Globus pallidus (tissue), 1 donor: Measurements from ENCODE around the gene TSHZ2.

Experiments
- DNase-seq: peaks from one replicate; pipeline ENCODE4 v3.0.0-alpha.2; 2015; ENCODE audit warnings: low spot score

Gene TSHZ2

DNA sequence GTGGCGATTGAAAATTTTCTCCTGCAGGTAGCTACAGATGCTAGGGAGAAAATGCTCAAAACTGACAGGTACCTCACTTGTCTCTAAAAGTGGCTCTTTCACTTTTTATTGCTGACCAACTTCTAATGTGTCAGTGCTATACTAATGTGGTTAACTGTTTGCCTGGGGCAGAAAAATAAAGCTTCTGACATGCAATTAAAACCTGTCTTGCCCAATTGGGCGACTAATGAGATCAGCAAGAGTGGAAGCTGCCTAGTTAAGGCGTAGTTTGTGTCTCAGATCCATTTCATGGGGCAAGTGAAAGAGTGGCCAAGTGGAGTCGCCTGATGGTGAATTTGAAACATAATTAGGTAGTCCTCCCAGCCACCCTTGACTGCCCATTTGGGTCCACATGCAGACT is 193.3 kb downstream of the TSHZ2 start:
- no peak for DNase-seq

DNA sequence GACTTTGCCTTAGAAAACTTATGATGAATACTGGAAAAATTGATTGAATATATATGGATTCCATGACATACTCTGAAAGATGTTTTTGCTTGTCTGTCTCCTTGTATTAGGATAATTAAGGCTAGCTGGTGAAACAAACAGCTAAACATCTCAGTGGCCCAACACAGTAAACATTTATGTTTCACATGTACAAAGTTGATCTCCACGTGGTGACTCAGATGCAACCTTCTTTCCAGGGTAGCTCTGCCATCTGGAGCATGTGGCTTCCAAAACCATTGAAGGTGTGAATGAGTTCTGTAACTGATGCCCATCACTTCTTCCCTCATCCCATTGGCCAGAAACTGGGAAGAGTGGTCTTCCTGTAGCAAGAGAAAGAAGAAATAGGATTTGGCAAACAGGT is 196.3 kb downstream of the TSHZ2 start:
- DNase-seq: no peak

DNA sequence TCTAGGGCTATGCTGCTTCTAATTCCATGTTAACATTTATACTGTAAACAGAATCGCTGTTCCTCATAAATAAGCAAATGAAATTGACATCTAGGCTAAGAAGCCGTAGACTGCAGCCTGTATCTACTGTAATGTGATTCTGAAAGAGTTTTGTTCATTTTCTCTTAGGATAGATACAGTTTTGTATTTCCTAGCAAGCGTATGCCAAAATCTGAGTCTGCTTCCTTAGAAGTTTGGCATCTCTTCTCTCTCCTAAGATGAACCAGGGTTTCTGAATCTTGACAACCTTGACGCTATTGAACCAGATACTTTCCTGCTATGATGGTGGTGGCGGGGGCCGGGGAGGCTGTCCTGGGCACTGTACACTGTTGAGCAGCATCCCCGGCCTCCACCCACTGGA is 198.0 kb downstream of the TSHZ2 start:
- no peak for DNase-seq

DNA sequence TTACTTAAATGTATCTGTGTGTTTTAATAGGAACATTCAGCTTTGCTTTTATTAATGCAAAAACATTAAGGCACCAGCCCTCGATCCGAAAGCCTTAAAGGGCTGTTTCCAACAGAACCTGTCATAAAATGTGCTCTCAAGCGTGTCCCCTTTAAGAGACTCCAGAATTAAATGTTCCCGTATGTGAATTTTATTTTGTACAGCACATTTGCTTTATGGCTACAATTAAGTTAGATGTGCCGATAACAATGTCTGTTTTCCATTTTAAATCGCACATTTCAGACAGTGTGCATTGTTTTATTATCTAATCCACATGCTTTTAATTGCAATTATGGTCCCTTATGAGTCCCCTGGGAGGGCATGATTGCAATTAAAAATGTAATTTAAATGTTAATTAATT is 198.9 kb downstream of the TSHZ2 start:
- no peak for DNase-seq

DNA sequence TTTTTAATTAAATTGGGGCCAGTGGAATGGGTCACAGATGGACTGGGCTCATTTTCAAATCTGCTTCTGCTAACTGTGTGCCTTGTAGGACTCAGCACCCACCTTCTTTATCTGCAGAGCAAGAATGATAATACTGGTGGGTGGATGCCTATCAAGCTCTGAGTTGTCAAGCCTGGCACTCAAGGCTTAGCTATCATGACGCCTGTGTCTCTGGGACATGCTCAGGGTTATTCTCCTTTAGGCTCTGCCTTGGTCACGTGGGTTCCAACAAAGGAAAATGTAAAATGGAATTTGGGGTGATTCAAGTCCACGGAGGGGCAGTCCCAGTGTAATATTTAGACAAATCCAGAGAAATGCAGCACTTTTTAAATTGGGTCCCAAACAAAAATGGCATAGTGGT is 202.3 kb downstream of the TSHZ2 start:
- no peak for DNase-seq

DNA sequence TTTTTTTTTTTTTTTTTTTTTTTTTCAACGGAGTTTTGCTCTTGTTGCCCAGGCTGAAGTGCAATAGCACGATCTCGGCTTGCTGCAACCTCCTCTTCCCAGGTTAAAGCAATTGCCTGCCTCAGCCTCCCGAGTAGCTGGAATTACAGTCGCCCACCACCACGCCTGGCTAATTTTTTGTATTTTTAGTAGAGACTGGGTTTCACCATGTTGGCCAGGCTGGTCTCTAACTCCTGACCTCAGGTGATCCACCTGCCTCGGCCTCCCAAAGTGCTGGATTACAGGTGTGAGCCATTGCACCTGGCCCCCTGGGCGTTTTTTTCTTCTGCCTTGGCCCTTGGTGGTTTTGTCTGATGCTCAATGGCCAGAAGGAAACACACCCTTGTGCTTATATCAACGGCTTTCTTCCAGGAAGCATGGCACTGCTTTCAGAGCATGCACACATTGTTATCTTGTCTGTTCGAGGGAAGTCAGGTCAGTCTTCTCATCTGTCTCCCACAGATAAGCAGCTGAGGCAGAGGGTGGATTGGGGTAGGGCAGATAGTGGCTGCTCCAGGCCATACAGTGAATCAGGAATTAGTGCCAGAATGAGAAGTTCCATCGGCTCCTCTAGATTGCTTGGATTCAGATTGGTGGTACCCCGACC is 203.1 kb downstream of the TSHZ2 start:
- no peak for DNase-seq

DNA sequence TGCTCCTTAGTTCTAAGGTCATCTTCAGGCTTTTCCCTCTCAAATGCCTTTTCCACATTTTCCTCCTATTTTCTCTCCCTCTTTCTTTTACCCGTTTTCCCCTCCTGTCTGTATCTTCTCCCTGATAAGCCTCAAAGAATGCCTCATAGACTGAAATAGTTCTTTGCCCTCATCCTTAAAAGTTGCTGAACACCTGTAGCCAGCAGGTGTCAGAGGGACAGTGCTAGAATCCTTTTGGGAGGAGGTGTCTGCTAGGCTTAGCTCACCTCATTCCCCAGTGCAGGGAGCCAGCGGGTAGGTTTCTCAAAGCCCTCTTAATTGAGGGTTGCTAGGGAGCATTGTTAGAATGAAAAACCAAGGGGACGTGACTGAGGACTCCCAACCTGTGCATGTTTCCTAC is 204.0 kb downstream of the TSHZ2 start:
- no peak for DNase-seq

DNA sequence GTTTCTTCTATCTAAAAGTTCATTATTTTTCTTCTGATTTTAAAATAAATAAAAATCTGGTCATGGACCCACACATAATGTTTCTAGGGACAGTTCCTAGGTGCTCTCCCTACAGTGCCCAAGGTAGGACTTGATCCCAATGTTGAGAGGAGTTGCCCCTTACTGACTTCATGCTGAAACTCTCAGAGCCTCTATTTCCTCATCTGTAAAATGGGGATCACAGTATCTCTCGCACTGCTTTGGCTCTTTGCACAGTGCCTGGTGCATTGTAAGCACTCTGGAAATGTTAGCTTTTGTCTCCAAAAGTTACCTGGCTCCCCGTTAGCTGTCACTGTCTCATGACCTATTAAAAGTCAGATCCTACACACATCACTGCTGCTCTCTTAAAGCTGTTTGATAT is 205.5 kb downstream of the TSHZ2 start:
- DNase-seq: no peak

DNA sequence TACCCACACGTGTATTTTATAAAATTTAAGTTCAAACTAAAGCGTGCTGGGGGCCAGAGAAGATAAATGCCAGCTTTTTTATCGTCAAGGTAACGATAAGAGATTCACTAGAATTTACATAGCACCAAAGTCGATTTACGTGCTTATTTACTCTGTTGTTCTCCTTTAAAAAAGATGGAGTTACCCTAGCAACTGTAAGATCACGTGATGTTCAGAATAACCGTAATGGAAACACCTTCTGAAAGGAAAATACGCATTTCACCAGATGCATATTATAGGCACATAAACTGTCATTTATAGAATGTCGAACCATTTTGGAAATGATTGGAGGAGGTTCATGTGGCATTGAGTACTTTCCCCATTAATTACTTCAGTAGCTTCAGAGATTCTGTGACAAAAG is 207.6 kb downstream of the TSHZ2 start:
- DNase-seq: no peak

DNA sequence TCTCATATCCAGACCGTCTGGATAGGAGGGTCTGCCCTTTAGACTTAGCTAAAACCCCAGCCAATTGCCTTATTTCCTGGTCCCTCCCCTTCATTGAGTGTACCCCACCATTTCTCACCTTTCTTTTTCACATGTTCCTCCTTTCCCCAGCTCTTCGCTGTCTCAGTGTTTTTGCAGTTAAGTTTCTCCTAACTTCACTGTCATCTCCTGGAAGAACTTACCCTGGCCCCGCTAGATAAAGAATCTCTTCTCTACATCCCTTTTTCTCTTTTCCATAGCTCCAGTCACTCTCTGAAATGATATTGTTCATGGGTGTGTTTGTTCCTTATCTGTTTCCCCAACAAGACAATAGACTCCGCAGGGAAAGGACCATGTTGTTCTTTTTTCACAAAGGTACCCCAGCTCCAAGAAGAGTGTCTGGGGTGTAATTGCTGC is 208.8 kb downstream of the TSHZ2 start:
- no peak for DNase-seq

DNA sequence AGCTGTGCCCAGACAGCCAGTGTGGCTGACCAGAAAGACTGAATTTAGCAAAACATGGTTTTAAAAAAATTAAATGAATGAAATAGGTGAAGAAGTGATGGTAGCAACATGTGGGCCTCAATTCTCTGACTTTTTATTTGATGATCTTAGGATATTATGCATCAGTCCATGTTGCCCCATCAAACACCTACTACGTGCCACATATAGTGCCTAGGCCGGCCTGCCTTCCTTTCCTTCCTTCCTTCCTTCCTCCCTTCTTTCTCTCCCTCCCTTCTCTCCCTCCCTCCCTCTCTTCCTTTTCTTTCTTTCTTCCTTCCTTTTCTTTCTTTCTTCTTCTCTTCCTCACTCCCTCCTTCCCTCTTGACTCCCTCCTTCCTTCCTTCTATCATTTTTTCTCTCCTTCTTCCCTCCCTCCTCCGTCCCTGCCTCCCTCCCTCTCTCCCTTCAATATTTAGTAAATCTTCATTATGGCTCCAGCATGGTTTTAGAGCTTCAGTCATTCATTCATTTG is 209.8 kb downstream of the TSHZ2 start:
- DNase-seq: no peak

DNA sequence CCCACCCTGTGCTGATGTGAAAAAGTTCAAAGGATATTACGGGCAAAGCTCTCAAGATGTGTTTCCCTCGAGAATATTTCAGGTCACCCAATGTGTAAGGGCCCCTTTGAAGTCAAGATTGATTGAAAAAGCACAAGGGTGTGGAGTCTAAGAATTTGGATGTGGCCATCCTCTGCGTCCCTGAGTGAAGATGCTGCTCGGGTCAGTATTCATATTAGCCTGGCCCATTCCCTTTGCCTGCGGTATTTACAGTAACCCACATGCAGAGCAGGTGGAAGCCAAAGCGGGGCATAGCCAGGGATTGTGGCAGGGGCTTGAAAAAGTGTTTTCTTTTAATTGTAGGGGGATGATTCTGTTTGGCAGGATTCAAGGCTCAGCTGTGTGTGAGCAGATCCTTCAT is 211.0 kb downstream of the TSHZ2 start:
- DNase-seq: no peak

DNA sequence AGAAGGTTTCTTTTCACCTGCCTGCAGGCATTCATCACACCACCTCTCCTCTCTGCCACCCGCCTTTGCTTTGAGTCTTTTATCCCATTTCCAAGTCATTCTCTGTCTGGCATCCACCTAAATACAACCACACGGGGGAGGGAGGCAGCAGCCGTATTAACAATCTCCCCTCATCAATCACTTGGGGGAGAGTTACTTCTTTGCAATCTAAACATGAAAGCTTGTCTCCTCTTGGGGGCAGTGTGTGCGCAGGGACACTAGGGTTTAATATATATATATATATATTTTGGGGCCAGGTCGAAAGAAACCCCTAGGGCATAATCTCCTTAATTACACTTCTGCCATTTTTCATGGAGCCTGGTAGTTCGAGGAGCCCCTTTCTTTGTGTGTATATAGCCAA is 214.5 kb downstream of the TSHZ2 start:
- DNase-seq: no peak

DNA sequence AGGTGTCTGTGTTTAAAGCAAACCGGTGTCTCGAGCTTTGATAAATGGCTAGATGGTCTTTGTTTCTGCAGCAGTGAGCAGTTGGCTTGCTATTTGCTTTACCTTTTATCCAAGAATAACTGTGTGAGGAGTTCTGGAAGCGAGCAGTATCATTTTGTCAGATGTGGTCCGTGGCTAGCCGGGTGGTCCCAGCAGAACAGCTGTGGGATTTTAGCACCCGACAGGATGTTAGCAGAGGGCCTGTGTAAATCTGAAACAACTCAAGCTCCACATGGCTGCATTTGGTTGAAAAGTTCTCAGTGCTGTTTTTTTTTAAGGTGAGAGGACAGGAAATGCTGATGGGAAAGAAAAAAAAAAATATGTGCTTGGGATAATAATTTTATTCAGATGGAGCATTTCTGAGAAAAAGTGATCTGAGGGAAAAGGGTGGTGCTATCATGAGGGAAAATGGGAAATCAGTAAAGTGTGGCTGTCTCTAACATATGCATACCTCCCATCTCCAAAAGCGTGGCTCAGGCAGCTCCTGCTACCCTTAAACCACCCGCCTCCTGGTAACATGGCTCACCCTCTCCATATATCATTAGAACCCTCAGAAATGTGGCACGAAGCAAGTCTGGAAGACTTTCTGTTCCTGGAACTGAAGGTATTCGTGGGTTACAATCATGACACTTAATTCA is 215.4 kb downstream of the TSHZ2 start:
- no peak for DNase-seq

DNA sequence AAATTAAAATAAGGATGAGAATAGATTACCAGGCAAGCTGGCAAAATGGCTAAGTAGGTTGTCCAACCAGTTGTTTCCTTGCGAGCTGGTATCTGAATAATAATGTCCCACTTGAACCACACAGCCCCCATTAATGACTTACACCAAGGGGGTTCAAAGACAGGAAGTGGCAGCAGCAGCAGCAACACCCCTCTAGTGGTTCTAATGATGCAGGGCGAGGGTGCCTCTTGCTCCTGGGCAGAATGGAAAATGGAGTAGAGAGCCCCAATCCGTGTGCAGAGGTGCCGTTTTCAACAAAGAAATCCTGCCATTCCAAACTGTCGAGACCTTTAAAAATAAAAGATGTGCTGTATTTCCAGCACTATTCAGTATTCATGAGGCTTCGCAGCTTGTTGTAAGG is 218.1 kb downstream of the TSHZ2 start:
- no peak for DNase-seq

DNA sequence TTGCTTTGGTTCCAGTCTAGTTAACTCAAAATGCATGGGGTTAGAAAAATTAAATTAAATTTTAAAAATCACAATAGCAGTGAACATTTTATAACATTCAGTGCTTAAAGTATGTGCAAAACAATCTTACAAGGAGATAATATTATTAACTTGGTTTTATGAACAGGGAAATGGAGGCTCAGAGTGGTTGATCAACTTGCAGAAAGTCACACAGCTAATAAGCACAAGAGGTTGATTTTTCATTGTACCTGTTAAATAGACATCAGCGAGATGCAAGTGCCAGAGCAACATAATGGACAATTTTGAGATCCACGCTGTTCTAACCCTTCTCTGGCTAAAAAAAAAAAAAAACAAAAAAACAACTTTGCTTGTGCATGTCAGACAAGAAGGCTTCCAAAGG is 219.8 kb downstream of the TSHZ2 start:
- DNase-seq: no peak

DNA sequence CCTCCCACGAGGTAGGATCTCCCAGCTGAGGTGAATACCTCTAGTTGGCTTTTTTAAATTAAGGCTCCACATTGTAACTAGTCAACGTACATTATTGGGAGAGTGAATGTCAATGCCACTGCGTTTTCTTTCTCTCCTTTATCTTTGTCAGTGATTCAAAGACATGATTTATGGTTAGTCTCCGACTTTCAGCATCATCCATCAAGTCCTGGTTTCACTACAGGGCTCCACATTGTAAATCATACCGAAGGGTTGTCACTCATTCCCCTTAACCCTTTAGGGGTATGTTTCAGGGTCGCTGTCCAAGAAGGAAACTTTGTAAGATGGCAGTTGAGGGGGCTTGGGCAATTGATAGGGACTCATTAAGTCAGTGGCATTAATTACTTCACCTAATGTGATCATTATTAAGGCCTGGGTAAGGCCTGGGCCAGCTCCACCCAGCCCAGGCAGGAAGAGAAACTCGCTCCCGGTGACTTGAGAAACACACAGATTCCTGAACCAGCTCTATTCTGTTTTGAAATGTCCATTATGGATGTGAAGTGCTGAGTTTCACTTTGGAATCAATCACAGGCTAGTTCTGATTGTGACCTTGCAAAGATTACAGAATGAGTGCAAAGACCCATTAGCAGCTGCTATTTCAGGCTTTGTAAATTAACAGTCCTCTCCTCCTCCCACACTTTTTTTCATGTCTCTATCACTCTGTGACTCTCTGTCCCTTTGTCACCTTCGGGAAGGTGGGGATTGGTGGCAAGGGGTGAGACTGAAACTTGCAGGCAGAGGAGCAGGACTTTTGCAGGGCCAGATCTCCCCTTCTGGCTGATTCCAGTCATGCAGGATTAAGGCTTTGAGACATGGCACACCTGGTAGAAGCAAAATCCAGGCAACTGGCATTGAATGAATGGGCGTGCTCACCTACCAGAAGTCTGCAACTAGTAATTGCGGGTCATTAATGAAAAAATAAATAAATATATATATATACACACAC is 222.4 kb downstream of the TSHZ2 start:
- no peak for DNase-seq

DNA sequence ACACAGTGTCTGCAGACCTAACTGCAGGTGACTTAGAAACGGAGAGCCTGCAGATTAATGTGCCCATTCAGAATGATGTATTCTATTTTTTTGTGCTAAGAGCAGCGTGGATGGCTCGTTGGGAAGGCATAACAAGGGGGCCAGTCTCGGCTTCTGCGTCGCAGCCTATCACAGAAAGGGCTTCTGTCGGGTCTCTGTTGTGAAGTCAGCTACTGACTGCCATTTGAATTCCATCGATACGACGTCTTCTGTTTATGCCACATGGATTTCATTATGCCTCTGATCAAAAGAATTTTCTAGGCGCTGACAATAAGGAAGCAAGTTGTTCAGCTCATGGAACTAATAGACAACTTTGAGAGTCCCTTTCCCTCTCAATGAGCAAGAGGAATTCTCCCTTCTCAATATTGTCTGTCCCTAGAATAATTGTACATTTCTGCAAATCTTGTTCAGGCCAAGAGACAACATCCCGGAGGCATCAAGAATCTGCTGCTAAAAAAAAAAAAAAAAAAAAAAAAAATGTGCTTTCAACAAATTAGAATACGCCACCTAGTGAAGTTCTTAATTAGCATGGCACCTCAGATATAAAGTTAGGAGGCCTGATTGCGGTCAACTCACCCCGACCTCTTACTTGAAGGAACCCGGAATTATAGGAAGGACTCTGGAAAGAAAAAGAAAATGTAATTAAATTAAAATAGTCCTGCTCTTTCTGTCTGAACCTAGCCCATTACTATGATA is 223.9 kb downstream of the TSHZ2 start:
- no peak for DNase-seq

DNA sequence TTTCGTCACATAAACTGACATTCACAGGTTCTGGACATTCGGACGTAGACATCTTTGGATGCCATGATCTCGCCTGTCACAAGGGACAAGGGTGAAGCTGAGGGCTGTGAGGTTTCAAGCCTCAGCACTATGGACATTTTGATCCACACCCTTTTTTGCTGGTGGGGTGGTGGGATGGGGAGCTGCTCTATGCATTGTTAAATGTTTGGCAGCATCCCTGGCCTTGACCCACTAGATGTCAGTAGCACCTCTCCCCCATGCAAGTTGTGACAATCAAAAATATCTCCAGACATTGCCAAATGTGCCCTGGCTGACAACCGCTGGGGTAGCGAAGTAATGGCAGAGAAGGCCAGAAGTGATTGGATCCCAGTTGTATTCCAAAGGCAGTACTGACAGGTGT is 229.4 kb downstream of the TSHZ2 start:
- DNase-seq: no peak

DNA sequence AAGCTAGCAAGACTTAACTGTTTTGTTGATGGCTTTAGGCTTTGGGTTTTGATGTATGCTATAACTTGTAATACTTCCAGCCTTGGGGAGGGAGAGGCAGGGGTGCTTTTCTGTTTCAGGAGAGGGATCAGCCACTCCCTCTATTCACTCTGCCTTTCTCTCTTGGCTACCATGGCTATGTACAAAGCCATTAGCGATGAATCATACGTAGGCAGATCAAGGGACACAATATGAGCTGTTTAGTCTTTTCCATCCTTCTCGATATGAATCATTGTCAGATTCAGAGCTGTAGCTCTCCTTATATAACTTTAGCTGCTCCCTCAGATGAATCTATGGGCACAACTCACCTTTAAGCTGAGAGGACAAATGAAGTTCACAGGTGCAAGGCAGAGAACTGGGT is 230.6 kb downstream of the TSHZ2 start:
- DNase-seq: no peak

DNA sequence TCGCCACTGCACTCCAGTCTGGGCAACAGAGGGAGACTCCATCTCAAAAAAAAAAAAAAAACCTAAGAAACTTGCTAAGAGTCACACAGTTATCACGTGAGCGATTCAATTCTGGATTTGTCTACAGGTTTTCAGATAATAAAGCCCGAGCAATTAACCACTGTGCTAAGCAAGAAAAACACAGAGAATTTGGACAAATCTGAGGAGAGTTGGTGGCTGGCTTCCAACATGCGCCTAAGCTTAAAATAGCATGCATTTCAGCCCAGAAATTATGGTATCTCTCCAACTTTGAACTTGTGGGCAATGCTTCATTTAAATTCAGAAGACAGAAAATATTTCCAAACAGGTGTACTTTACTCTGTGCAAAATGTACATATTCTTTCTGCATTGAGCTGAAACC is 232.9 kb downstream of the TSHZ2 start:
- no peak for DNase-seq
